GDM1 (cell line): ENCODE measurements around the gene SAA4.
"Not testable (repeated sequence)": the region's sequence is repeated elsewhere in the genome, so short reads cannot be mapped to it uniquely, and the experiment has no call there.

Experiments
- DNase-seq: peaks from one replicate; lab custom pipeline; 2025; lab: John Stamatoyannopoulos, UW

Gene SAA4

DNA sequence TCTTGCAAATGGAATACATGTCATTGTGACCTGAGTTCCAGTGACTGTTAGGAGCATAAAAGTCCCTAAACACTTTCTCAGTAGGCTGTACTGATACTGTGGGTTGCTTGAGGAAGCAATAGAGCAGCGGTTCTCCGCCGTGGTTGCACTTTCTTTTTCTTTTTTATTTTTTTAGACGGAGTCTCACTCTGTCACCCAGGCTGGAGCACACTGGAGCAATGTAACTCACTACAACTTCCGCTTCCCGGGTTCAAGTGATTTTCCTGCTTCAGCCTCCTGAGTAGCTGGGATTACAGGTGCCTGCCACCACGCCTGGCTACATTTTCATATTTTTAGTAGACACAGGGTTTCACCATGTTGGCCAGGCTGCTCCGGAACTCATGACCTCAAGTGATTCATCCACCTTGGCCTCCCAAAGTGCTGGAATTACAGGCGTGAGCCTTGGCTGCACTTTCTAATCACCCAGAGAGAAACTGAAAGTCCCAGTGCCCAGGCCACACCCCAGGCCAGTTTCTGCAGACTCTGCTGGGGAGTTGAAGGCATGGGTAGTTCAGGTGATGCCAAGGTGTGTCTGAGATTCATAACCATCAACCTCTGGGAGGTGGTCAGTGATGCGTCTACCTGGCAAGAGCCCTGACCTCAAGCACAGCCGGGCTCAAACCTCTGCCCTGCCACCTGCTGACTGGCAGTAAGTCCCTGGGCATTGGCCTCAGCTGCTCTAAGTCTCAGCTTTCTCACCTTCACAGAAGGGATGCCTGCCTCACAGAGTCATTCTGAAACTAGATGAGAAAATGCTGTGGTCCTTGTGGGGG, 10.0 kb upstream of the SAA4 start:
- not testable (repeated sequence) for DNase-seq

DNA sequence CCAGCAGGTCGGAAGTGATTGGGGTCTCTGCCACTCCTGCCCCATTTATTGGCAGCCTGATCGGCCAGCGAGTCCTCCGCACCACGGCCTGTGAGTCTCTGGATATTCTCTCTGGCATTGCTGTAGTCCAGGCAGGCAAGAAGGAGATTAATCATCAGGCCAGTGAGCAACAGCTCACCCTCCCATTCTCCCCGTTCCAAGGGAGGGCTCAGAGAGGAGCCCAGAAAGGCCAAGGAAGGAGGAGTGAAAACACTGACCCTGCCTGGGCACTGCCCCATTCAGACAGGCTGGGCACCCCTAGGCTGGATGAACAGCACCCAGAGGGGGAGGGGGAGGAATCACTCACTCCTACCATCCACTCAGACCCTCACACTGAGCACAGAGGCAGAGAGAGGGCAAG, 8.8 kb upstream of the SAA4 start:
- DNase-seq = no peak

DNA sequence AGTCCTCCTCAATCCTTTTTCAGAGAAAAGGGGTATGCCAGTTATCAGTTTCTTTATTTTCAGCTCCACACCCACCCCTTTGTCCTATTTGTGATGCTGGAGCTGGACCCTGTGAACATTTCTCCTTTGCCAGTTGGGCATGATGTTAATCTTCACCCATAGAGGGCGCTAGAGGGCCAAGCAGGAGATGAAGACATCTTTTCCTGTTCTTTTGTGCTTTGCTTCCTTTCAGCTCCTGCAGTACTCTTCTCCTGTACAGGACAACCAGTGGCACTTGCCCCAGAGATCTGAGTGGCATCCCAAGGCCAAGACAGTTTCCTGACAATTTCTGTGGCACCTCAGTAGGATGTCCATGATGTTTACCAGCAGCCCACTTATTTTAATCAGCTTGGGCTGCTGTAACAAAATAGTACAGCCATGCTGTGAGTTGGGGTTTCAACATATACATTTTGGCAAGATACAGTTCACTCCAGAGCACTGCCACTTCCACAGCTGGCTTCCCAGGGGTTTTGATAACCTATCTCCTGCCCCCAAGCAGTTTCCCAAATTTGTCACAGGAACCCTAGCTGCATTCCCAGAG, 7.3 kb upstream of the SAA4 start:
- DNase-seq = peak; percentile 34

DNA sequence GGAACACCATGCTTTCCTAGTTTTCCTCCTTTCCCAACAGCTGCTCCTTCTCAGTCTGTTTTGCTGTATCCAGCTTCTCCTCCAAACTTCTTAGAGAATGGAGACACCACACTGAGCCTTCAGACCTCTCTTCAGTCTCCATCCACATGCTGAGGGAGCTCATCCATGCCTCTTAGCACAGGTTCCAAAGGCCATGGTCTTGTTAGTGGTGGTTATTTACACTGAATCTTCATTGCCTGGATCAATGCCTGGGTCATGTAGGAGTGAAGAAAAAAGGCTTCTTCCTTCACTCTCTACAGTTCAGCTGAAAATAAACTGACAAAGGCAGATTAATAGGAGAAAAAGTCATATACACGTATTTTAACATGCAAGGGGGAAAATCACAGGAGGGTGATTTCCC, 3.1 kb upstream of the SAA4 start:
- DNase-seq = no peak

DNA sequence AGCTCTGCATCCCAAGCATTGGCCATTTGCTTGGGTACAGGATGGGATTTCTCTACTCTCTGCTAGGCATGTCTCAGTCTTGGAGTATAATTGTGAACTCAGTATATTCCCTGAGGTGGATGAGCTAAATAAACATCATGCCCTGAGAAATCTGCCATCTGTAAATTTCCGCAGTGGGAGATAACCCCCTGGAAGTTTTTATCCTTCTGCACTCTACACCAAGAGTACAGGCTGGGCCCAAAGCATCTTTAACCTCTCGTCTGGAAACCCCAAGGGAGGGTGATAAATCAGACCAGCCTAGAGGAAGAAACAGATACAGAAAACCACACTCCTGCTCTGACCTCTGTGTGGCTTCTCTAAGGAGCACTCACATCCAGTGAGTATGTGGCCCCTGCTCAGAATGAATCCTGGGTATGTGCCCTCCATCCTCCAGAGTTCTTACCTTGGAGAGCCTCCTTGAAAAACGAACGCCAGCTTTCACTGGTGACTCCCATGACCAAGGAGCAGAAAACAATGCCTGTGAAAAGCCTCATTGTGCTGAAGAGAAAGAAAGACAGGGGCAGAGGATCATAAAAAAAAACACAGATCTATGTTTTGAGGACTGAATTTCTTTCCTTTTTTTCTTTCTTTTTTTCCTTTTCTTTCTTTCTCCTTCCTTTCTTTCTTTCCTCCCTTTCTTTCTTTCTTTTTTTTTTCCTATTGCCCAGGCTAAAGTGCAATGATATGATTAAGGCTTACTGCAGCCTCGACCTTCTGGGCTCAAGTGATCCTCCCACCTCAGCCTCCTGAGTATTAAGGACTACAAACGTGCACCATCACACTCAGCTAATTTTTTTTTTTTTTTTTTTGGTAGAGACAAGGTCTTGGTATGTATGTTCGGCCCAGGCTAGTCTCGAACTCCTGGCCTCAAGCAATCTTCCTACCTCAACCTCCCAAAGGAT, 938 bp downstream of the SAA4 start:
- DNase-seq = no peak

DNA sequence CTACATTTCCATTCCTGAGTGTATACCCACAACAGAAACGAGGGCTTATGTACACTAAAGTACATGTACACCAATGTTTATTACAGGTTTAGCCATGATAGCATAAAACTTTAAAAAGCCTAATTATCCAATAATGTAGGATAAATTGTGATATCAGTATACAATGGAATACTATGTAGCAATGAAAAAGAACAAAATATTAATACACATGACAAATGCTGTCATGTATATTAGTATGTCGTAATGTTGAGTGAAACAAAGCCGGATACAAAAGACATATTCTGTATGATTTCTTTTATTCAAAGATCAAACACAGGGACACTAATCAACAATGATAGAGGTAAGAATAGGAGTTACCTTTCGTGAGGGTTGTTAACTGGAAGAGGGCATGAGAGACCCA, 2.7 kb downstream of the SAA4 start:
- no peak for DNase-seq

DNA sequence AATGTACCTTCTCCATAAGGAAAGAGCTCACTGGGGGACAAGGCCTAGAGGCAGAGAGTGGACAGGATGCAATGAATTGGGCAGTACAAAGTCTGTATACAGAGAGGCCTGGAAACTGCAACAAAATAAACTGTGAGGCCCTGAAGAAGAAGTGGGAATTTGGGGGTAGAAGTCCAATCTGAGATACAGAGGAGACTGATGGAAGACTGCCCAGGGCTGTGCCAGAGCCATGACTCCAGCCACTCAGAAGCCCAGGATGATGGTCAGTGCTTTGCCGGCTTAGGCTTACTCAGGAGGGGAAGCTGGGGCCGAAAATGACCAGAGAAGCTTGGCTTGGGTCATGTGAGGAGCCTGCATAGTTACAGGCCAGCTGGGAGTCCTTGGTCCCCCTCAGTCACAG, 5.7 kb downstream of the SAA4 start:
- DNase-seq = no peak

DNA sequence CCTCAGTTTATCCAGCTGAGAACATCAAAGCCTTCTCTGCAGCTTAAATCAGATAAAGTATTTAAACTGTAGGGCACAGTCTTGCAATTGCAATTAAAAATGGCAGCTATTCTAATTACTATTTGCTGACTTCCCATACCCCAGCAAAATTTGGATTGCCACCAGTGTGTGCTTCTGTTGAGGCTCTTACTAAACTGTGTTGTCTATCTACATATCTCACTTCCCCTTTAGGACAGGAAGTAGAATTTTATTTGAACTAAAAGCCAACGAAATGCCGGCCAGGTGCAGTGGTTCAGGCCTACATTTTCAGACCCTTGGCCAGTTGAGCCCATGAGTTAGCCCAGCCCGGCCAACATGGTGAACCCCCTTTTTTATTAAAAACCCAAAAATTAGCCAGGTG, 7.1 kb downstream of the SAA4 start:
- no peak for DNase-seq

DNA sequence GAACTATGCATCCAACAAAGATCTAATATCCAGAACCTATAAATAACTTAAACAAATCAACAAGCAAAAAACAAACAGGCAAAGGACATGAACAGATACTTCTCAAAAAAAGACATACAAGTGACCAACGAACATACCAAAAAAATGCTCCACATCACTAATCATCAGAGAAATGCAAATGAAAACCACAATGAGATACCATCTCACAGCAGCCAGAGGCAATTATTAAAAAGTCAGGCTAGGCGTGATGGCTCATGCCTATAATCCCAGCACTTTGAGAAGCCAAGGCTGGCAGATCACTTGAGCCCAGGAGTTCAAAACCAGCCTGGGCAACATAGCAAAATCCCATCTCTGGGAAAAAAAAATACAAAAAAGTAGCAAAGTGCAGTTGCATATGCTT, 10.7 kb downstream of the SAA4 start:
- DNase-seq = no peak

DNA sequence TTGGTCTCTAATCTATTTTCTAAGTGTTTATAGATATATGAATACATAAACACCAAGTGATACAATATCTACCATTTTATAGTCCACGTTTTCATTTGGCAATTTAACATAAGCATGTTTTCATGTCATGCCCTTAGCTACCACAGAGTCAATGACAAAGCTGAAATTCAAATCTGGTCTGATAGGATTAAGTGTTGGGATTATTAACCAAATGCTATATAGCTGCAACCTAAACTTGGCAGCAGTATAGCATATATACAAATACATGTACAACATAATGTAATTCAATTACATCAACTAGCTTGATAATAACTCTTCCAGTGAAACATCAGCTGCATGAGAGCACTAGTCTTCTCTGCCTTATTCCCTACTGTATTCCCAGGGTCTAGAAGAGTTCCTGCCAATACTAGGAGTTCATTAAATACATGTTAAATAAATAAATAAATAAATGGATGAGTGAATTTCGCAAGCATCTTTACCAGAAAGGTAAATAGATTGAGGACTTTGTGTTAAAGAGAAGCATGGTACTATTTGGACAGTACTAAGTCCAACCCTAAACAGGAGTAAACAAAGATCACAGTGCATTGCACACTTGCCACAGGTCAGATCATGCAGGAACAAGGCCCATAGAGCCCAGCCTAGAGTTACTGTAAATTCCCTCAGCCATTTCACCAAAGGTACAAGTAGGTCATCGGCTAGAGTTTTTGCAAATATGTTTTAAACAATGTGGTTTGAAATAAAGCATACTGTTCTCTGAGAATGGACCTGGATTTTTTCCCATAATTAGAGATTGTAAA, 12.8 kb downstream of the SAA4 start:
- DNase-seq = no peak

DNA sequence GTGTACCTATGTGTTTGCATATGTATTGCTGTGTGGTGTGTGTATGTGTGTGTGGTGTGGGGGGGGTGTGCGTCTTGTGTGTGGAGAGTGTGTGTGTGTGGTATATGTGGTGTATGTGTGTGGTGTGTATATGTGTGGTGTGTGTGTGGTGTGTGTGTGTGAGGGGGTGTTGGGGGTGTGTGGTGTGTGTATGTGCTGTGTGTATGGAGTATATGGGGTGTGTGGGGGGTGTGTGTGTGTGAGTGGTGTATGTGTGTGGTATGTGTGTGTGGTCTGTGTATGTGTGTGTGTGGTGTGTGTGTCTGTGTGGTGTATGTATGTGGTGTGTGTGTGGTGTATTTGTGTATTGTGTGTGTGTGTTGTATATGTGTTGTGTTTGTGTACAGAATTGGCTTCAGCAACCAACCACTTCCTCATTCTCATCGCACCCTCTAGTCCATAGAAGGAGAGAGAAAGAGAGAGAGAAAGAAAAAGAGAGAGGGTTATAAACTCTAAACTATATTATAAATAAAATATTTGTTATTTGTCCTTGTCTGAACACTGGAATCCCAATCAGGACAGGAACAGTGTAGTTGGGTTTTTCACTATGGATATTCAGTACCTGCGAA, 13.7 kb downstream of the SAA4 start:
- no peak for DNase-seq

DNA sequence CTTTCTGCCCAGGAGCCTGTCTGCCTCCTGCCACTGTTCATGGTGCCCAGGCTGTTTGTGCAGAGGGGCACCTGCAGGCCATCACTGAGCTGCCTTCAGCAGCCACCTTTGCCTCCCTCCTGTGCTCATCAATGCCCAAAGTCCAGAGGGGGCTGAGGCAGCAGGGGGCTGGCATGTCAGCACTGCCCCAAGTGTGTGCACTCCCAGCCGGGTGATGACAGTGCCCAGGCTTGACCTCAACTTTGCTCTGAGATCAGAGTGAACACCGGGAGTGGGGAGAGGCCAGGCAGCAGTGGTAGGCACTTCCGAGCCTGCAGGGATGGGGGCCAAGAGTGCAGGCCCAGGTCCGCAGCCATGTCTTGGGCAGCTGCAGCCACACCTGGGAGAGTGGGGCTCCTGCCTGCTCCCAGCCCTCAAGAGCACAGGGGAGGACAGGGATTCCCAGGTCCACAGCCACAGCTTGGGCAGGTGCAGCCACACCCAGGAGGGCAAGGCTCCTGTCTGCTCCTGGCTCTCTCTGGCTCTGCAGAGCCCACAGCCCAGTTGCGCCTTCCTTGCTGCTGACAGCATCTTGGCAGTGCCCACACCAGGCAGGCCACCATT, 15.2 kb downstream of the SAA4 start:
- DNase-seq = no peak

DNA sequence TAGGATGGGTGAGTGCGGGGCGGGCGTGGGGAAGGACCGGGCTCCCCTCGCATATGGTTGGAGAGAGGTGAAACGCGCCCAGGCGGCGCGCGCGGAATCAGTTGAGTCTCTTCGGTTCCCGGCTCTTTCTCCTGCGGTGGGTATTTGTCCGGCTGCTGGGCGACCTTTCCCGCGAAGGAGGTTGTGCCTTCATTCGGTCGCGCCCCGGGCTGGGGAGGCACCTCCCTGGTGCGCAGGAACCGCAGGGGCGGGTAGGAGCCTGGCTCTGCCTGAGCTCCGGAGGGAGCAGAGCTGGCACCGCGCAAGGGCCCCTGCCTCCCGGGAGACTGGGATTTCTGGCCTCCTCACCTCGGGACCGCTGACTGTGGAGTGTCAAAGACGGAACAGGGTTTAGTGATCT, 27.5 kb downstream of the SAA4 start:
- no peak for DNase-seq

DNA sequence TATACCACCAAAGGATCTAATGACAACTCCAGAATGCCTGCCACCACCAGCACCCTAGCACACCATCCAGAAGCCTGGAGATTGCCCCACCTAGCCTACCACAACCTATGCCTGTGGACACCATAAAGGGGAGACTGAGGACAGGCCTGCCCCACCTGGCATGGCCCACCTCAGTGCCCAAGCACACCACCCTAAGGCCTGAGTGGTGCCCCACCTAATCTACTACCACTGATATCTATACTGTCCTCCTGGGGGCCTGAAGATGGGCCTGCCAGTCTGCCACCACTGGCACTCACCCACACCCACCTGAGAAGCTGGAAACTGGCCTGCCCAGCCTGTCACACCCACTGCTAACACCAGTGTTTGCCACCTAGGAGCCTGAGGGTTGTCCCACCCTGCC, 31.8 kb downstream of the SAA4 start:
- no peak for DNase-seq

DNA sequence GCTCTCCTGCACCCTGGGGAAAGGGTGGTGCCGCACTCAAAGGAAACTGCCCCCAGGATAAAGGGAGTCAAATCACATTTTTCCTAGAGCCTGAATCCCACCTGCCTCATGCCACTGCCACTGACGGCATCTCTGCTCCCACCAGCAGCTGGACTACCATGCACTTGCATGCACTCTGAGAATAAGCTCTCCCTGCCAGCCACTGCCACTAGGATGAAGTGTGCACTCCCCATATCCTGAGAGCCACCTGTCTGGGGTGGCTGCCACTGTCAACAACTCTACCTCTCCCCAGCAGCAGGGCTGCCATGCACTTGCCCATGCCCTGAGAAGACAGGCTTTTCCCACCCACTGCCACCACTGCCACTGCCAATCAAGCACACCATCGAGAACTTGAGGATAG, 32.4 kb downstream of the SAA4 start:
- DNase-seq = no peak

DNA sequence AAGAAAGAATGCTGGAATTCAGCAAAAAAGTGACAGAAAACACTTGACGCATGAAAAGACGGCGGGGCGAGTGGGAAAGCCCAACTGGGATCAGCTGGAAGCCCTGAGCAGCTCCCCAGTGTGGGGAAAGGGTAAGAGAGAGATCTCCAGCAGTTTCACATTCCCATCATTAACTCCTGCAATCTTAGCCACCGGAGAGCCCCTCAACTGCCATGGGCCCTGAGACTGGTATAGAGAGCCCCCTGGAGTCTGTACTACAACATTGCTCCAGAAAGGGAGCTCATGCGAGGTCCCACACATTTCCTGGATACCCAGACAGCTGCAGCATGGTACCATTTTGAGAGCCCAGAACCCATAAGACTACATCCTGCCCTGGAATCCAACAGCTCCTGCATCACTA, 32.9 kb downstream of the SAA4 start:
- DNase-seq = no peak

DNA sequence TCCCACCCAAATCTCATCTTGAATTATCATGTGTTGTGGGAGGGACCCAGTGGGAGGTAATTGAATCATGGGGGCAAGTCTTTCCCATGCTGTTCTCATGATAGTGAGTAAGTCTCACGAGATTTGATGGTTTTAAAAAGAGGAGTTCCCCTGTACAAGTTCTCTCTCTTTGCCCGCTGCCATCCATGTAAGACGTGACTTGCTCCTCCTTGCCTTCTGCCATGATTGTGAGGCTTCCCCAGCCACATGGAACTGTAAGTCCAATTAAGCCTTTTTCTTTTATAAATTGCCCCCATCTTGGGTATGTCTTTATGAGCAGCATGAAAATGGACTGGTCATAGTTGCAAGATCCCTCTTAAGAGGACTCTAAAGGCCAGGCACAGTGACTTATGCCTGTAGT, 38.9 kb downstream of the SAA4 start:
- not testable (repeated sequence) for DNase-seq

DNA sequence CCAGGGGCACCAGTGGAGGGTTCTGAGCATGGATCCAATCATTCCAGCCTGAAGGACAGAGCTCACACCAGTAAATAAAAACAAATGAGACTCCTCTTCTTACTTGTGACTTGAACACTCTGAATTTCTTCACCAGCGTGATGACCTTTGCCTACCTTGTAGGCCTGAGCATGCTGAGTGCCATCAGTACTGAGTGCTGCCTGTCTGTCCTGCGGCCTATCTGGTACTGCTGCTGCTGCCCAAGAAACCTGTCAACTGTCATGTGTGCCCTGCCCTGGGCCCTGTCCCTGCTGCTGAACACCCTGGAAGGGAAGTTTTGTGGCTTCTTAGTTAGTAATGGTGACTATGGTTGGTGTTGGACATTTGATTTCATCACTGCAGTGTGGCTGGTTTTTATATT, 40.1 kb downstream of the SAA4 start:
- no peak for DNase-seq

DNA sequence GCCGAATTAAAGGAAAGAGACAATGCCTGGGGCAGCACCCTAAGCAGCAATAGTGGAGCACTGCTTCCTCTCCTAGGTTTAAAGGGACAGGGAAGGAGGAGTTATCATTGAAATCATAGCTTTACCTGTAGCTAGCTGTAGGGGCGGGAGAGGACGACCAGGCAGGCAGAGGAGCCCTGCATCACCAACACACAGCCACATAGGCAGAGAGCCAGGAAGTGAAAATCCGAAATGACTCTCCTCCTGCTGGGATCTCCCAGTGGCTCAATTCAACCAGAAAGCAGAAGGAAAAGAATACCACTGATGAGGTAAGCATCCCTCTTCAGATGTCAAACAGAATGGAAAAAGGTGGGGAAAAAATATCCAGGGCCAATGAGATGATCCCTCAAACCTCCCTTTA, 43.6 kb downstream of the SAA4 start:
- DNase-seq = no peak

DNA sequence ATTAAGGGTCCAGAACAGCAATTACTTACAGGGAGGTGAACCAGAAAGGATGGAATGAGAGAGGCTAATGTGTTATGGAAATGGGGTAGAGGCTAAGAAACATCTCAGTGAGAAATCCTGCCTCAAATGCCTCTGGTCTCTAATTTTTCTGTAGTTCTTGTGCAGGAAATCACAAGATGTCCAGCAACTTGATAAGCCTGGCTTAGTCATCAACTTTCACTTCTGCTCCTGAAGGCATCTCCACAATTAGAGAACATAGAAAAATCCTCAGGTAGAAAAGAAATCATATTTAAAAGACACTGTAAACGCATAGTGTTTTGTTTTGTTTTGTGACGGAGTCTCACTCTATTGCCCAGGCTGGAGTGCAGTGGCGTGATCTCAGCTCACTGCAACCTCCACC, 45.2 kb downstream of the SAA4 start:
- no peak for DNase-seq
